Hepatocyte (in vitro differentiated cells): ENCODE data around the gene CDH11. TPM values are rescaled to one million over a fixed set of nuclear protein-coding genes. Genes with fewer than 3 reads are reported as not detected.

Experiments used
- DNase-seq: peaks from one replicate; pipeline ENCODE4 v3.0.0-alpha.2; 2016; ENCODE audit warnings: low spot score
- H2AFZ ChIP-seq: fragments of 200-600 bp; sonication (generic); 2 replicates; pipeline ENCODE4 v1.6.0; 2016; ENCODE audit warnings: antibody characterized with exemption, mild to moderate bottlenecking
- H3K27ac ChIP-seq: fragments of 200-600 bp; sonication (generic); 2 replicates; pipeline ENCODE4 v1.5.1; 2016; ENCODE audit warnings: mild to moderate bottlenecking
- H3K27me3 ChIP-seq: fragments of 200-600 bp; sonication (generic); 2 replicates; pipeline ENCODE4 v1.6.1; 2016
- H3K36me3 ChIP-seq: fragments of 200-600 bp; sonication (generic); replicated peaks from 2 replicates; pipeline ENCODE4 v1.5.1; 2016; ENCODE audit warnings: low read depth; ENCODE audit not compliant: insufficient read depth
- H3K4me1 ChIP-seq: fragments of 200-600 bp; sonication (generic); 2 replicates; pipeline ENCODE4 v1.5.1; 2016; ENCODE audit warnings: mild to moderate bottlenecking, moderate library complexity; ENCODE audit not compliant: insufficient read depth
- H3K4me2 ChIP-seq: fragments of 200-600 bp; sonication (generic); 2 replicates; pipeline ENCODE4 v1.6.0; 2016
- H3K4me3 ChIP-seq: fragments of 200-600 bp; sonication (generic); 2 replicates; pipeline ENCODE4 v1.5.1; 2016; ENCODE audit warnings: mild to moderate bottlenecking
- H3K79me2 ChIP-seq: fragments of 200-600 bp; sonication (generic); 2 replicates; pipeline ENCODE4 v1.6.0; 2017; ENCODE audit warnings: mild to moderate bottlenecking
- H3K9me2 ChIP-seq: fragments of 200-600 bp; sonication (generic); replicated peaks from 2 replicates; pipeline ENCODE4 v1.6.0; 2017; ENCODE audit warnings: mild to moderate bottlenecking; ENCODE audit not compliant: insufficient read depth
- H3K9me3 ChIP-seq: fragments of 200-600 bp; sonication (generic); 2 replicates; pipeline ENCODE4 v1.5.1; 2016; ENCODE audit warnings: low read depth, mild to moderate bottlenecking
- H4K20me1 ChIP-seq: fragments of 200-600 bp; sonication (generic); 2 replicates; pipeline ENCODE4 v1.6.0; 2016; ENCODE audit warnings: mild to moderate bottlenecking; ENCODE audit not compliant: insufficient read depth, poor library complexity, severe bottlenecking
- CTCF ChIP-seq: fragments of 200-600 bp; sonication (generic); IDR thresholded peaks from 2 replicates; pipeline ENCODE4 v1.5.1; 2016; ENCODE audit warnings: antibody characterized with exemption, mild to moderate bottlenecking; ENCODE audit not compliant: poor library complexity
- EZH2 ChIP-seq: fragments of 200-600 bp; sonication (generic); IDR thresholded peaks from 2 replicates; pipeline ENCODE4 v1.6.1; 2016; ENCODE audit warnings: antibody characterized with exemption, mild to moderate bottlenecking, borderline replicate concordance
- EZH2phosphoT487 ChIP-seq: fragments of 200-600 bp; sonication (generic); IDR thresholded peaks from one replicate; pipeline ENCODE4 v1.6.1; 2018; ENCODE audit warnings: antibody characterized with exemption, mild to moderate bottlenecking, low read depth, moderate library complexity; ENCODE audit not compliant: unreplicated experiment, severe bottlenecking
- WGBS: methylation state at CpG from one replicate; pipeline ENCODE4 v1.1.6; 2016; ENCODE audit warnings: low lambda C conversion rate; ENCODE audit errors: missing lambda C conversion rate; 5-methylcytosine and 5-hydroxymethylcytosine counted together
- polyA plus RNA-seq: library from polyadenylated mRNA; unstranded; fragments of >200 nt; fragmentation: Nextera tagmentation; extraction: Ambion mirVana; gene quantifications from 2 replicates; pipeline ENCODE4 v1.2.1, GENCODE V29; 2016
- total RNA-seq: library from RNA; depleted of rRNA; stranded (reverse); fragments of >200 nt; gene quantifications from 2 replicates; pipeline ENCODE4 v1.2.3, GENCODE V29; 2014

Gene CDH11
- total and polyA plus RNA-seq, 2 experiments from 2014 or later: 148 to 289 TPM

GRCh38 chr16:65069766-65070165, 52.1 kb downstream of the CDH11 start:
- Histone ChIP-seq H3K4me3 (no peak overlapping the region), H3K4me2 (no peak overlapping the region), H3K27me3 (no peaks in the 10 kb centered on the region), H3K36me3 (no peaks in the 10 kb centered on the region), H2AFZ (no peak overlapping the region), H3K9me2 (no peaks in the 10 kb centered on the region), H3K79me2 (peaks cover 94% of the 10 kb centered on the region), H3K9me3 (no peaks in the 10 kb centered on the region), H3K27ac (no peak overlapping the region), H4K20me1 (peaks cover 97% of the 10 kb centered on the region), H3K4me1 (peaks cover 11% of the 10 kb centered on the region)
- DNase-seq: no peak
- TF ChIP-seq EZH2 (no peak), EZH2phosphoT487 (no peak), CTCF (no peak)
- WGBS: 87% methylated on average over 2 of the region's 2 CpGs

GRCh38 chr16:65069065-65069464, 52.8 kb downstream of the CDH11 start:
- Histone ChIP-seq H3K36me3 (no peaks in the 10 kb centered on the region), H3K27ac (no peak overlapping the region), H3K4me2 (no peak overlapping the region), H3K9me3 (no peaks in the 10 kb centered on the region), H3K4me1 (peaks cover 11% of the 10 kb centered on the region), H3K4me3 (no peak overlapping the region), H4K20me1 (peaks cover 96% of the 10 kb centered on the region), H3K9me2 (no peaks in the 10 kb centered on the region), H3K79me2 (peaks cover 94% of the 10 kb centered on the region), H2AFZ (no peak overlapping the region), H3K27me3 (no peaks in the 10 kb centered on the region)
- no peak for DNase-seq
- 68% methylated on average over 4 of the region's 4 CpGs for WGBS
- TF ChIP-seq CTCF: no peak
- no peak for TF ChIP-seq EZH2phosphoT487
- no peak for TF ChIP-seq EZH2

GRCh38 chr16:65068151-65068740, 53.6 kb downstream of the CDH11 start:
- Histone ChIP-seq H4K20me1 (peaks cover 96% of the 10 kb centered on the region), H3K27me3 (no peaks in the 10 kb centered on the region), H3K9me3 (no peaks in the 10 kb centered on the region), H2AFZ (no peak overlapping the region), H3K4me3 (no peak overlapping the region), H3K27ac (no peak overlapping the region), H3K4me1 (peaks cover 11% of the 10 kb centered on the region), H3K4me2 (no peak overlapping the region), H3K79me2 (peaks cover 94% of the 10 kb centered on the region), H3K9me2 (no peaks in the 10 kb centered on the region), H3K36me3 (no peaks in the 10 kb centered on the region)
- no peak for TF ChIP-seq EZH2phosphoT487
- no peak for TF ChIP-seq EZH2
- TF ChIP-seq CTCF: no peak
- no peak for DNase-seq
- 64% methylated on average over 5 of the region's 5 CpGs for WGBS
